COR-L47 (cell line): ENCODE measurements around the gene EHD3.

Source experiments
- DNase-seq: peaks from one replicate; lab custom pipeline; 2025; lab: John Stamatoyannopoulos, UW

Gene EHD3

DNA sequence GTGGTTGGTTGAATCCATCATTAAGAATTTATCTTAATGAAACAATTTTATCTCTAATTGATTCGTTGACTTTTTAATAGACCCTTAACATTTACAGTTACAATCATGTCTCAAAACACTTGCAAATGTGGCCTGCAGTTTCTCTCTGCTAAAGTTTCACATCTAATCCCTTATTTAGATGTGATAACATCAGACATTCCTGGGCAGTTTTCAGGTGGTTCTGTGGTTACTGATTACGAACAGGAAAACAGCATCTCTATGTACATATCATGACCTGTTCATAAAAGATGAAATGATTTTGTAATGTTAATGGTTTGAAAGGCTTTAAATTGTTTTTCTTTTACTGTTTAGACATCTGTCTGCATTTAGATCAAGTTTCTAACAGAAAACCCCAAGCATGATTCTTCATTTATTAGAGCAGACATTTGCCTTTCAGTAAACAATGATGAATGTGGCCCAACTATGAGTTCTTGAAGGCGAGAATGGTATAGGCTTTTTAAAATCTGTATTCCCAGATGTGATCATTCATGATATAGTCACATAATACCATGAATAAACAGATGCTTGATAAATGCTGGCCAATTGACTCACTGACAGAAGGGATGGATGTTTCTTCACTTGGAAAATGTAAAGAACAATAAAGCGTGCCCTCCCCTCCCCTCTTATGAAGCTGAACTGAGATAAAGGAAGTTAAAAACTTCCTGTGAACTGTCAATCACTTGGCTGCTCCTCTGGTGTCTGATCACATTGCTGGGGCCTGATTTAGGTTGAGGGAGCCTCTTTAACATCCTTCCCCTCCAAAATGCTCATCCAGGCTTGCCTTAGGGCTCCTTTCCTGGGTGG lies 20.1 kb upstream of the EHD3 start:
- no peak for DNase-seq

GRCh38 chr2:31214444-31214915 lies 19.5 kb upstream of the EHD3 start:
- no peak for DNase-seq

GRCh38 chr2:31216734-31217133 lies 17.2 kb upstream of the EHD3 start:
- no peak for DNase-seq

GRCh38 chr2:31217465-31218200 lies 16.3 kb upstream of the EHD3 start, which contains the start of gene CAPN14:
CAPN14 (minus strand) TSS chr2:31217515; CDS start chr2:31205447, 12,068 bp downstream.
- DNase-seq, result no peak

GRCh38 chr2:31219131-31219969 lies 14.6 kb upstream of the EHD3 start:
- DNase-seq, result no peak

DNA sequence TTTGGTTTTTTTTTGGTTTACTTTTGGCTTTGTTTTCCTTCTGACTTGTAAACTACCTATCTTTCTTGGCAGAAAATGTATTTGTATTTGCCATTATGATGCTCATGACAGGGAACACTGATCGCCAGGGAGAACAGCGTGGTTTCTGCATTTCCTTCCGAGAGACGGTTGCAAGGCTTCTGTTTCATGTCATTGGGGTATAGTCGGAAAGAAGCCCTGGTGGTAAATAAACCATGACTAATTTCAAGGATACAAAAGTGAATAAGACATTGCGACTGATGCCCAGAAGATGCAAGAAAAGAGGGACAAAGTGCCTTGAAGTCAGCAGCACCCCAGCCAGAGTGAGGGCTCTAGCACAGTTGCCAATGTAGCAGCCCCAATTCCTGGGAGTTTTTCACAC lies 12.4 kb upstream of the EHD3 start:
- no peak for DNase-seq

GRCh38 chr2:31222071-31222470 lies 11.9 kb upstream of the EHD3 start:
- no peak for DNase-seq

DNA sequence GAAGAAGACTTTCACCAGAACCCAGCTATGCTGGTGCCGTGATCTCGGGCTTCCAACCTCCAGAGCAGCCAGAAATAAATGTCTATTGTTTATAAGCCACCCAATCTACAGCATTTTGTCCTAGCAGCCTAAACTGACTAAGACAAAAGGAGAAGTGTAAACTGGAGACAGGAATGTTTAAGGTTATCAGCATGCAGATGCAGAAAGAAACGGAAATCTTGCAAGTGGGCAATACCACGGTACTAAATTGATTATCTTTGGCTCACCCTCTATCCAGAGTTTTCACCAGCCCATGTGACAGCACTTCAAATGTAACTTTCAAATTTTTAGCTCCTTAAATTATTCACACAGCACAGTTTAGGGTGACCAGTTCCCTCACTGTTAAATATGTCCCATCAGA lies 10.9 kb upstream of the EHD3 start:
- DNase-seq, result no peak

GRCh38 chr2:31223749-31224148 lies 10.2 kb upstream of the EHD3 start:
- no peak for DNase-seq

- DNase-seq, result no peak
Measured at GRCh38 chr2:31226266-31226665, 7.7 kb upstream of the EHD3 start.

- no peak for DNase-seq
Measured at GRCh38 chr2:31227110-31227509, 6.8 kb upstream of the EHD3 start.

DNA sequence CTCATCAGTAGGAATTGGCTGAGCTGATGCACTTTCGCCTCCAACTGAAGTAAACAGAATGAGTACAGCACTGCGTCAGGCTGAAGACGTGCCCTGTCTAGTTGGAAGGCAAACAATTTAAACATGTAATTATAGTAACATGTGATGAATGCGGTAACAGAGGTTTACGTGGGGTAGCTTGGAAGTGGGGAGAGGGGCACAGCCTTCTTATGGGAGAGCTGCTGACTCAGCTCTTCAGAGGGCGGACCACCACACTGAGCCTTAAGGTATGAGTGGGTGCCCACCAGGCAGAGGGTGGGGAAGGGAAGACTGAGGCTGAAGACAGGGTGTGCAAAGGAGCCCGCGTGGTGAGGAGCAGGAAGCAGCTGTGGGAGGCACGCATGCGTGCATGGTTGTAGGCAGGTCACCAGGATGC lies 6.2 kb upstream of the EHD3 start:
- DNase-seq, result no peak

DNA sequence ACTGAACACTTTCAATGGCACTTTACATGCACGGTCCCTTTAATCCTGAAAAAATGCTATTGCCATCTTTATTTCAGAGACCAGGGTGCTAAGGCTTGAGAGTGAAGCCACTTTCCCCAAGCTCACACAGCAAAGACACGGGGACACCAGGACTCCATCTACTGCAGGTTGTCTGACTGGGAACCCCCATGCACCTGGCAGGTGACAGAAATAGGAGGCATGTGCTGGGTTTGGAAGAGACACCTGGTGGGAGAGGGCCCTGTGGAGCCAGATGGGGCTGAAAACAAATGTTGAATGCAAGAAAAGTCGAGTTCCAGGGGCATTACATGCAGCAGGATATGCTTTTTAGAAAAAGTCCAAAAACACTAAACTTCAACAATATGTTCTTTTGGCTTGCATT lies 5.2 kb upstream of the EHD3 start:
- DNase-seq, result no peak

DNA sequence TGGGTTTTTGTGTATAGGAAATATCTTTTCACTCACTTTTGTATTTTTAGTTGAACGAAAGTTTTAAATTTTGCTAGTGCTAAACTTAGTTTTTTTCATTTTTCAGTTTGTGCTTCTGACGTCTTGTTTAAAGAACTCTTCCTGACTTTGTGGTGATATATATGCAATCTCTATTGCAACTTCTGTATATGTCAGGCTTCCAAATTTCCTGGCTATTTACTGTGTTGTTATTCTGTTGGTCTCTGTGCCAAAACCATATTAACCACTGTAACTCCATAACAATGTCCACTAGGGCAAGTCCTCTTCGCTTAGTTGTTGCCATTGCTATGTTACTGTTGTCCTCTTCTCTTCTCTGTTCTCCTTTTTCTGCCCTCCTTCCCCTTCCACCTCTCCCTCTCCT lies 3.2 kb upstream of the EHD3 start:
- no peak for DNase-seq

GRCh38 chr2:31231571-31232302 lies 2.2 kb upstream of the EHD3 start:
- DNase-seq, result no peak

- no peak for DNase-seq
Measured at GRCh38 chr2:31232586-31232985, 1.4 kb upstream of the EHD3 start.

- DNase-seq, result no peak
Measured at GRCh38 chr2:31233231-31233630, 721 bp upstream of the EHD3 start.

- DNase-seq, result no peak
Measured at GRCh38 chr2:31234683-31235503, 941 bp downstream of the EHD3 start.

DNA sequence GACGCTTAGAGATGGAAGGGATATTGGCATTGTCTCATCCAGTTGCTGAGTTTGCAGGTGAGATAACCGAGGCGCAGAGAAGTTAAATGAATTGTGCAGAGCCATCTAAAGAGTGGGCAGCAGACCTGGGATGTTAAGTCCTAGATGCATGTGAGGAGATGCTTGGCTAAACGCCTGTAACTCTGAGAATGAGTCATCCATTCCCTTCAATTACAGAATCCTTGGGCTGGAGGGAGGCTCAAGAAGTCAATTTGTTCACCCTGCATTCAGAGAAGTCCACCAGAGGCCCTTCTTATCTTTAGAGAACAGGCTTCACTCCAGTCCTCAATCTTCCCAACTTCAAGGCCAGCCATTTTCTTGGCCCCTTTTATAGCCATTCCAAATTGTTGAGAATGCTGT lies 1.6 kb downstream of the EHD3 start:
- no peak for DNase-seq

GRCh38 chr2:31236433-31237205 lies 2.7 kb downstream of the EHD3 start:
- no peak for DNase-seq
